ENCODE data around the gene TMPRSS6.

The TMPRSS6 gene

GRCh38 chr22:37133304-37134018, 23.9 kb upstream of the TMPRSS6 start:
- no peak overlapping the region for H3K4me3 ChIP-seq (replicated peaks in 1 of 2; ENCODE audit: low read depth in 2 of 2, low read length in 2 of 2)
- no peak for TF ChIP-seq CTCF (IDR thresholded peaks at IDR 0.05; ENCODE audit: low read depth, low read length)
- no peak for DNase-seq (ENCODE audit: low read depth in 2 of 2)

- H3K4me3 ChIP-seq (replicated peaks in 1 of 2; ENCODE audit: low read depth in 2 of 2, low read length in 2 of 2), result no peak overlapping the region
- DNase-seq (ENCODE audit: low read depth in 2 of 2), result no peak
- TF ChIP-seq CTCF (IDR thresholded peaks at IDR 0.05; ENCODE audit: low read depth, low read length), result no peak
Measured at GRCh38 chr22:37132773-37133172, 23.3 kb upstream of the TMPRSS6 start.

- TF ChIP-seq CTCF (IDR thresholded peaks at IDR 0.05; ENCODE audit: low read depth, low read length), result no peak
- no peak overlapping the region for H3K4me3 ChIP-seq (replicated peaks in 1 of 2; ENCODE audit: low read depth in 2 of 2, low read length in 2 of 2)
- DNase-seq (ENCODE audit: low read depth in 2 of 2), result no peak
Measured at GRCh38 chr22:37129866-37130441, 20.4 kb upstream of the TMPRSS6 start.

GRCh38 chr22:37128555-37129281, 19.2 kb upstream of the TMPRSS6 start:
- H3K4me3 ChIP-seq (replicated peaks in 1 of 2; ENCODE audit: low read depth in 2 of 2, low read length in 2 of 2), result no peak overlapping the region
- DNase-seq (ENCODE audit: low read depth in 2 of 2), result no peak
- TF ChIP-seq CTCF (IDR thresholded peaks at IDR 0.05; ENCODE audit: low read depth, low read length), result no peak

GRCh38 chr22:37127350-37127878, 17.9 kb upstream of the TMPRSS6 start:
- no peak for TF ChIP-seq CTCF (IDR thresholded peaks at IDR 0.05; ENCODE audit: low read depth, low read length)
- no peak overlapping the region for H3K4me3 ChIP-seq (replicated peaks in 1 of 2; ENCODE audit: low read depth in 2 of 2, low read length in 2 of 2)
- DNase-seq (ENCODE audit: low read depth in 2 of 2), result no peak

- TF ChIP-seq CTCF (IDR thresholded peaks at IDR 0.05; ENCODE audit: low read depth, low read length), result peak; percentile 20
- no peak overlapping the region for H3K4me3 ChIP-seq (replicated peaks in 1 of 2; ENCODE audit: low read depth in 2 of 2, low read length in 2 of 2)
- no peak for DNase-seq (ENCODE audit: low read depth in 2 of 2)
Measured at GRCh38 chr22:37126882-37127281, 17.4 kb upstream of the TMPRSS6 start.
